ENCODE data around the gene SMYD3.

Gene SMYD3

DNA sequence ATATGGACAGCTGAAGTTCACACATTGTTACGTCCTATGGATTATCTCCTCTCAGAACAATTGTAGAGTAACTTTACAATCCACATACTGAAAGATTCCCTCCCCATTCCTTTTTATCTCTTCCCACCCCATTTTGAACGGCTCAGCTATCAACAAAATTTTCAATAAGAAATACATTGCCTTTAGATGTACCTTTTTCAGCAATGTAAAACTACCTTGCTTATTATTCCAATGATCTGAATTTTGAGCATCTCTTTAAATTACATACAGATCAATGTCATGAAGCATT is 503.7 kb downstream of the SMYD3 start:
- H3K27ac ChIP-seq (ENCODE audit: low read depth, low read length, severe bottlenecking), result no peak overlapping the region
- H3K9me3 ChIP-seq (ENCODE audit: control insufficient read depth, low read length), result no peaks in the 10 kb centered on the region
- H3K36me3 ChIP-seq (ENCODE audit: control insufficient read depth, insufficient read depth, low read length), result no peaks in the 10 kb centered on the region
- peaks cover 6% of the 10 kb centered on the region for H3K4me1 ChIP-seq (ENCODE audit: control insufficient read depth, insufficient read depth, low read length, poor library complexity, severe bottlenecking)
- 100% methylated on average over 1 of the region's 2 CpGs; no CpG with 5 or more reads in 1 of the 2 experiments for WGBS, 2 experiments (ENCODE audit: insufficient coverage in 2 of 2)
- no peak overlapping the region for H3K4me3 ChIP-seq (ENCODE audit: extremely low read depth, insufficient read depth, low read length, poor library complexity, severe bottlenecking)

DNA sequence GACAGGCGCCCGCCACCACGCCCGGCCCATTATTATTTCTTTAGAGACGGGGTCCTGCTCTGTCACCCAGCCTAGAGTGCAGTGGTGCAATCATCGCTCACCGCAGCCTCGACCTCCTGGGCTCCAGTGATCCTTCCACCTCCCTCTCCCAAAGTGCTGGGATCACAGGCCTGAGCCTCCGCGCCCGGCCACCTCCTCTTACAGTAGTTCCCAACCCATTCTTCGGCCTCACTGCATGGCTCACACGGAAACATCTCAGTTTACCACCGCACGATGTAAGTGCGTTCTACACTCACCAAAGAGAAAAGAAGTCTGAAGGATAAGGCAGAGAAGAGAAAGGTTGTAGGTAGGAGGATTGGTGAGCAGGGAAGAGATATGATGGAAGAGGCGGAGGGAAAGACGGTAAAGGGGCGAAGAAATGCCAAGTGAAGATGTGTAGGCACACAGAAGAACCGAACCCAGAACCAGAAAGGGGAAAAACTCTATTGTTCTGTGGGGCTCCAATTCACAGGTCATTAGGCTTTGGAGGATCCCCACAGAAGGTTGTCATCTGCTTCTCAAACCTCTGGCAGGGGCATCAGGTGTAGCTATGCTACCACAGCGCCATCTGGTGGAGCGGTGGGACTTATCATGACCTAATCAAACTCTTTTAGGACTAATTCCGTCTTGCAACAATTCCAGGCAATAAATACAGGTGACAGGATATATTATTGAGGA is 504.2 kb downstream of the SMYD3 start:
- Histone ChIP-seq H3K4me3 (ENCODE audit: extremely low read depth, insufficient read depth, low read length, poor library complexity, severe bottlenecking) (no peak overlapping the region), H3K36me3 (ENCODE audit: control insufficient read depth, insufficient read depth, low read length) (no peaks in the 10 kb centered on the region), H3K9me3 (ENCODE audit: control insufficient read depth, low read length) (no peaks in the 10 kb centered on the region), H3K4me1 (ENCODE audit: control insufficient read depth, insufficient read depth, low read length, poor library complexity, severe bottlenecking) (peaks cover 10% of the 10 kb centered on the region), H3K27ac (ENCODE audit: low read depth, low read length, severe bottlenecking) (no peak overlapping the region)
- WGBS, 2 experiments (ENCODE audit: insufficient coverage in 2 of 2), result 75 to 76% methylated on average over 17 to 18 of the region's 23 CpGs

DNA sequence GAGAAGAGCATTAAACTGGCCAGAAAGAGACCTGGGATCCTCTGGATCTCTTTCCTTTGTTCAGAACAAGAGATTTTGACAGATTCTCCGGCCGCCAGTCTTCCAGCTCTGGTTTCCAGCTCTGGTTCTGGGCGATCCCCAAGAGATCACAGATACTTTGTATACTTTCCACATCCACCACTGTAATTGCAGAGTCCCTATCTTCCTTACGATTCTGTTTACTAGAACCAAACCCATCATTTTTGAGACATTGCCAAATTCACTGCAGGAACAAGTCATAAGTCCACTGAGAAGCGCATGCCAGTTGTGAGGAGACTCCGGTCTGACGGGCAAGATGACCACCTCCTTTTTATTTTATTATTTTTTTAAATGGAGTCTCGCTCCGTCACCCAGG is 505.2 kb downstream of the SMYD3 start:
- H3K9me3 ChIP-seq (ENCODE audit: control insufficient read depth, low read length), result no peaks in the 10 kb centered on the region
- H3K36me3 ChIP-seq (ENCODE audit: control insufficient read depth, insufficient read depth, low read length), result no peaks in the 10 kb centered on the region
- no peak overlapping the region for H3K4me3 ChIP-seq (ENCODE audit: extremely low read depth, insufficient read depth, low read length, poor library complexity, severe bottlenecking)
- no peak overlapping the region for H3K27ac ChIP-seq (ENCODE audit: low read depth, low read length, severe bottlenecking)
- WGBS, 2 experiments (ENCODE audit: insufficient coverage in 2 of 2), result 93 to 95% methylated on average over 4 of the region's 9 CpGs
- H3K4me1 ChIP-seq (ENCODE audit: control insufficient read depth, insufficient read depth, low read length, poor library complexity, severe bottlenecking), result peaks cover 15% of the 10 kb centered on the region

DNA sequence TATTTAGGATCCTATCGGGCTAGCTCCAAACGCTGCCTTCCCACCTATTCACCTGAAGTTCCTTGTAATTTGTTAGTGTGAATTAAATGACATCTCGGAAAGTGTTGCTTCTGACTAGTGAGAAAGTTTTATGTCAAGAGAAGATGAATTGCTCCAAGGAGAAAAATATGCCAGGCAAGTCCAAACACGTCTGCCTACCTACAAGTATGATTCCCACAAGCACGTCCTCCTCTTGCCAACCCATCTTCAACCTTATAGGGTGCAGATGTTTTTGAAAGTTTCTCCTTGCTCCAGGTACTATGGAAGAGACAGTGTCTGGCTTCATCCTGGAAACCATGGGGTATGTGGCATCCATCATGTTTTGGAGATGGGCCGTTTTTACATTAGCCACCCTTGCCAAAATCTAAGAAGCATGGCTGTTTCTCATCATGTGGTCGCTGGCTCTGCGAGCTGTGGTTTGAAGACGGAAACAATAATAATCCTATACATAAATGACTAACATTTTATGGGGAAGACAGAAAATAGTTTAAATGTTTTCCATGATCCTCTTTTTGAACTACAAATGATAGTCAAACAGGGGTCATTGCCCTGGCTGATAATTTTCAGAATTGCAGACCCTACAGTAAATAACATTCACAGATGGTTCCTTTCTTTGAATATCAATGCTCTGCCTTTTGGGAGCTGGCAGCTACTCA is 505.8 kb downstream of the SMYD3 start:
- H3K4me3 ChIP-seq (ENCODE audit: extremely low read depth, insufficient read depth, low read length, poor library complexity, severe bottlenecking), result no peak overlapping the region
- 80 to 100% methylated on average over 1 of the region's 9 CpGs for WGBS, 2 experiments (ENCODE audit: insufficient coverage in 2 of 2)
- H3K4me1 ChIP-seq (ENCODE audit: control insufficient read depth, insufficient read depth, low read length, poor library complexity, severe bottlenecking), result peaks cover 15% of the 10 kb centered on the region
- no peaks in the 10 kb centered on the region for H3K9me3 ChIP-seq (ENCODE audit: control insufficient read depth, low read length)
- no peaks in the 10 kb centered on the region for H3K36me3 ChIP-seq (ENCODE audit: control insufficient read depth, insufficient read depth, low read length)
- no peak overlapping the region for H3K27ac ChIP-seq (ENCODE audit: low read depth, low read length, severe bottlenecking)

DNA sequence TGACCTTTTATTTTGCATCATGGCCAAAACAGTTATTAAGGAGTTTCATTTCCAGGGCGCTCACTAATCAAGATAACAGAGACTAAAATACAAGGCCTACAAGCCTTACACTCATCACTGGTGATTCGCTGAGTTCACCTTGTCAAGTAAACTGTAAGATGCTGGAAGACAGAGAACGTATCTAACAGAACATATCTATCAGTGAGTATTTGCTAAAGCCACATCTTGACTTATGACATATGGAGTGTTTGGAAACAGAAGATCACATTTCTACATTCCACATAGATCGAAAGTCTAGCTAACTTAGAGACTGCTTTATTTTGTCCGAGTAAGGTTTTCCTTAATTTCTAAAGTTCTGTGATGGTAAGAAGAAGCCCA is 506.5 kb downstream of the SMYD3 start:
- Histone ChIP-seq H3K36me3 (ENCODE audit: control insufficient read depth, insufficient read depth, low read length) (no peaks in the 10 kb centered on the region), H3K4me1 (ENCODE audit: control insufficient read depth, insufficient read depth, low read length, poor library complexity, severe bottlenecking) (peaks cover 15% of the 10 kb centered on the region), H3K9me3 (ENCODE audit: control insufficient read depth, low read length) (no peaks in the 10 kb centered on the region), H3K27ac (ENCODE audit: low read depth, low read length, severe bottlenecking) (no peak overlapping the region), H3K4me3 (ENCODE audit: extremely low read depth, insufficient read depth, low read length, poor library complexity, severe bottlenecking) (no peak overlapping the region)
- 83 to 100% methylated on average over 1 of the region's 5 CpGs for WGBS, 2 experiments (ENCODE audit: insufficient coverage in 2 of 2)

DNA sequence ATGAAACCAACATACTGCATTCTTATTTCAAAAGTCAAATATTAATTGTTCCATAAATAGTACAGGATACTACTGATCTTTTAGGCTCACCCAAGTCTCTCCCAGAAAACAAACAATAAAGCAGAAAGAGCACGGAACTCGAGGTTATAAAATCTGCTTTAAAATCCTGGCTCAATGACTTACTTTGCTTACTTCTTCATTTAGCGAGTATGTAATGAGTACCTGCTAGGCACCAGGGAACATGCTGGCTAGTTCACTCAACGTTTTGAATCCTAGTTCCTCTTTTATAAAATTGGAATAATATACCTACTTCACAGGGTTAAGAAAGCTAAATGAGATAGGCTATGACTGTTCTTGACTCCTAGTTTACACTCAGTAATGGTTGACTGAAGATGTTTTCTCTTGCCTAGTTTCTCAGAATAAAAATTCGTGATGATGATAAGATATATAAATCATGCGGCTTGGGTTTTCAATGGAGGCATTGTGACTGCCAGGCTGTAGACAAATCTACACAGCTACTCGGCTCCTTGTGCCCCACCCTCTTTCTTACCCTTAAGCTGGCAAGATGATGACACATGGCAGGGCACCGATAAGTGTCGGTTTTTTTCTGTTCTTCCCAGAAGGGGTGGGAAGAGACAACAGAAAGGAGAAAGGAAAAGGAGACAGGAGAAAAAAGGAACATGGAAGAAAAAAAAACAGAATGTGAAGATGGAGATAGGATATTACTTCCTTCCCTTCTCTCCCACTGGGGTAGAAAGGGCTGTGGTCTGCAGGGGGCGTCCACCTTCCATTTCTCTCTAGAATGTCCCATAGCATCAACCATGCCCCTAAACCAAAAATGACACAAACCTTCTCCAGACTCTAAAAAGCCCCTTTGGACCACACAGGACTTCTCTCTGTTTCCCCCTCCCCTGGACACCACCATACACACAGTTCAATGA is 507.1 kb downstream of the SMYD3 start:
- Histone ChIP-seq H3K36me3 (ENCODE audit: control insufficient read depth, insufficient read depth, low read length) (no peaks in the 10 kb centered on the region), H3K4me1 (ENCODE audit: control insufficient read depth, insufficient read depth, low read length, poor library complexity, severe bottlenecking) (peaks cover 9% of the 10 kb centered on the region), H3K27ac (ENCODE audit: low read depth, low read length, severe bottlenecking) (no peak overlapping the region), H3K4me3 (ENCODE audit: extremely low read depth, insufficient read depth, low read length, poor library complexity, severe bottlenecking) (no peak overlapping the region), H3K9me3 (ENCODE audit: control insufficient read depth, low read length) (no peaks in the 10 kb centered on the region)
- WGBS, 2 experiments (ENCODE audit: insufficient coverage in 2 of 2), result 93 to 97% methylated on average over 4 to 5 of the region's 10 CpGs

DNA sequence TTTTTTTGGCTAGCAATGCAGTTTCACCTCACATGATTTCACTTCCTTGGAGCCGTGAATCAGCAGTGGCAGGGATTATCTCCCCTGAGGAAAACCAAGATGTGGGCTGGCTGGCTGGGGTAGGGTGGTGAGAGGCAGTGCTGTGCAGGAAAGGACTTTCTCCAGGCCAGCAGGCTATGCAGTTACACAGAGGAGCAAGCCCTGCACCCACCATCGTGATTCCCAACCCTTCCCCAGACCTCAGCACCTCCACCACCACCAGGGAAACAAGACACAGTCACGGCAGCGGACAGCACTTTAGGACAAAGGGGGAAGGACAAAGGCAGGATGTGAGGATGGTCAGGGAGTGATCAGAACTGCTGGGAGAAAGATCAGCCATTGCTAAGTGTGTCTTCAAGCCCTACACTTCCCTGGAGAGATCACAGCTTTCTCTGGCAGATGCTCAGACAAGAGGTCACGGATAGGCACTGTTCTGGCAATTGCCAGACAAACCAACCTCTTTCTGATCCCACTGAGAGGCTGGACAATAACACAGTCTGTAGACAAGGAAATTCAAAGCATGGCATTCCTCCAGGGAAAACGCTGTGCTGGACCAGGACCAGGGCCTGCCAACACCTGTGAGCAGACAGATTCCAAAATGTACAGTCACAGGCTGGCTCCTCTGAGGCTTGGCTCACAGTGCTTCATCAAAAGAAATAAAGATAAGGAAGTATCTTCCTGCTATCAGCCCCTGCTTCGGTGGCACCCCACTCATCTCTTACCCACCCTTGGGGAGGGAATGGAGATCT is 509.4 kb downstream of the SMYD3 start:
- H3K4me1 ChIP-seq (ENCODE audit: control insufficient read depth, insufficient read depth, low read length, poor library complexity, severe bottlenecking), result peaks cover 9% of the 10 kb centered on the region
- no peaks in the 10 kb centered on the region for H3K9me3 ChIP-seq (ENCODE audit: control insufficient read depth, low read length)
- no peak overlapping the region for H3K4me3 ChIP-seq (ENCODE audit: extremely low read depth, insufficient read depth, low read length, poor library complexity, severe bottlenecking)
- WGBS, 2 experiments (ENCODE audit: insufficient coverage in 2 of 2), result 86 to 93% methylated on average over 2 to 4 of the region's 7 CpGs
- no peak overlapping the region for H3K27ac ChIP-seq (ENCODE audit: low read depth, low read length, severe bottlenecking)
- H3K36me3 ChIP-seq (ENCODE audit: control insufficient read depth, insufficient read depth, low read length), result no peaks in the 10 kb centered on the region

DNA sequence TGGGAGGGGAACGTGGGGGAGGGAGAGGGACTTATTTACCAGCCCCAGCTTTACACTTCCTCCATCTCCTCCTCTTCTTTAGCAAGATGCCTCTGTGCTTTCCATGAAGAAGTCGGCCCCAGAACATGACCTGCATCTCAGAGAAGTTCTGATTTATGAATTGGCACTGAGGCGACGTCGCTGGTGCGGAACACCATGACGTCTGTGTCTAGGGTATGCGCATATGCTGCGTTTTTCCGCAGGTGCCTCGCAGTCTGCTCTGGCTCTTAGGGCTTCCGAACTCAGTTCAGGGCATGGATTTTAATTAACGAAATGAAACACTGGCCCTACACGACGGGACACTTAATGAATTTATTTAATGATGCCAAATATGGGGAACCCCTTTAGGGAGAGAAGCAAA is 510.3 kb downstream of the SMYD3 start:
- Histone ChIP-seq H3K4me3 (ENCODE audit: extremely low read depth, insufficient read depth, low read length, poor library complexity, severe bottlenecking) (no peak overlapping the region), H3K9me3 (ENCODE audit: control insufficient read depth, low read length) (no peaks in the 10 kb centered on the region), H3K36me3 (ENCODE audit: control insufficient read depth, insufficient read depth, low read length) (no peaks in the 10 kb centered on the region), H3K27ac (ENCODE audit: low read depth, low read length, severe bottlenecking) (no peak overlapping the region), H3K4me1 (ENCODE audit: control insufficient read depth, insufficient read depth, low read length, poor library complexity, severe bottlenecking) (peaks cover 9% of the 10 kb centered on the region)
- 86 to 89% methylated on average over 14 of the region's 15 CpGs for WGBS, 2 experiments (ENCODE audit: insufficient coverage in 2 of 2)

DNA sequence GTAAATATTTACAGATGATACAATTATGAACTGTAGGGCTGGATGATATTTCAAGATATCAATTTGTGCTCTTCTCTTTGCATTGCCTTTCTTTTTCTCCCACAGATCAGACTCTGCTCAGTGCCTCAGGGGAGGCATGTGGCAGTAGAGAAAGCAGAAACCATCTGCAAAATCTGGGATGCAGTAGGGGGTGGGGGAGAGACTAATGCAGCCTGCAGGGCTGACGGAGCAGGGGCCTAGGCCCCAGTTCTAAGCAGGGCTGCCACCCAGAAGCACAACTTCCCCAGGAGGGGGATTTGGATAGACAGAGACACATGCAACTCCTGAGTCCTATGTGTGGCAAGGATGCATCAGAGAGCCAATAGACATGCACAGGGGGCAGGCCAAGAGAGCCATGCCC is 511.6 kb downstream of the SMYD3 start:
- H3K9me3 ChIP-seq (ENCODE audit: control insufficient read depth, low read length), result no peaks in the 10 kb centered on the region
- H3K27ac ChIP-seq (ENCODE audit: low read depth, low read length, severe bottlenecking), result no peak overlapping the region
- no peaks in the 10 kb centered on the region for H3K36me3 ChIP-seq (ENCODE audit: control insufficient read depth, insufficient read depth, low read length)
- peaks cover 9% of the 10 kb centered on the region for H3K4me1 ChIP-seq (ENCODE audit: control insufficient read depth, insufficient read depth, low read length, poor library complexity, severe bottlenecking)
- H3K4me3 ChIP-seq (ENCODE audit: extremely low read depth, insufficient read depth, low read length, poor library complexity, severe bottlenecking), result no peak overlapping the region
- WGBS, 2 experiments (ENCODE audit: insufficient coverage in 2 of 2), result 75 to 100% methylated on average over 1 of the region's 1 CpG

DNA sequence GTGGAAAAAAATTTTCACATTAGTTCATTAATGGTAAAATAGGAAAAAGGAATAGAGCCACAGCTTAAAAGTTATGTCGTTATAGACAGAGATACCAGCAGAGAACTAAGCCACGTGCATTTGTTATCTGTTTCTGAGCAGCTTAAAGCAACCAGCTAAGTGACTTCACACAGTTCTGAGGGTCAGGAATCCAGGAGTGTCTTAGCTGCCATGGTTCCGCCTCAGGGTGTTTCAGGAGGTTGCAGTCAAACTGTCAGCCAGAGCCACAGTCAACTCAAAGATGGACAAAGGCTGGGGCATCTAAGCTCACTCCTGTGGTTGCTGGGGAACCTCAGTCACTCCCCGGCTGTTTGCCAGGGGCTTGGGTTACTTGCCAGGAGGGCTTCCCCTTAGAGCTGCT is 515.8 kb downstream of the SMYD3 start:
- peaks cover 3% of the 10 kb centered on the region for H3K36me3 ChIP-seq (ENCODE audit: control insufficient read depth, insufficient read depth, low read length)
- peaks cover 15% of the 10 kb centered on the region for H3K4me1 ChIP-seq (ENCODE audit: control insufficient read depth, insufficient read depth, low read length, poor library complexity, severe bottlenecking)
- no peaks in the 10 kb centered on the region for H3K9me3 ChIP-seq (ENCODE audit: control insufficient read depth, low read length)
- 88 to 92% methylated on average over 4 of the region's 4 CpGs for WGBS, 2 experiments (ENCODE audit: insufficient coverage in 2 of 2)
- no peak overlapping the region for H3K4me3 ChIP-seq (ENCODE audit: extremely low read depth, insufficient read depth, low read length, poor library complexity, severe bottlenecking)
- H3K27ac ChIP-seq (ENCODE audit: low read depth, low read length, severe bottlenecking), result no peak overlapping the region

Data from mesodermal cell (in vitro differentiated cells).